ENCODE data around the gene EIF1.

The EIF1 gene

DNA sequence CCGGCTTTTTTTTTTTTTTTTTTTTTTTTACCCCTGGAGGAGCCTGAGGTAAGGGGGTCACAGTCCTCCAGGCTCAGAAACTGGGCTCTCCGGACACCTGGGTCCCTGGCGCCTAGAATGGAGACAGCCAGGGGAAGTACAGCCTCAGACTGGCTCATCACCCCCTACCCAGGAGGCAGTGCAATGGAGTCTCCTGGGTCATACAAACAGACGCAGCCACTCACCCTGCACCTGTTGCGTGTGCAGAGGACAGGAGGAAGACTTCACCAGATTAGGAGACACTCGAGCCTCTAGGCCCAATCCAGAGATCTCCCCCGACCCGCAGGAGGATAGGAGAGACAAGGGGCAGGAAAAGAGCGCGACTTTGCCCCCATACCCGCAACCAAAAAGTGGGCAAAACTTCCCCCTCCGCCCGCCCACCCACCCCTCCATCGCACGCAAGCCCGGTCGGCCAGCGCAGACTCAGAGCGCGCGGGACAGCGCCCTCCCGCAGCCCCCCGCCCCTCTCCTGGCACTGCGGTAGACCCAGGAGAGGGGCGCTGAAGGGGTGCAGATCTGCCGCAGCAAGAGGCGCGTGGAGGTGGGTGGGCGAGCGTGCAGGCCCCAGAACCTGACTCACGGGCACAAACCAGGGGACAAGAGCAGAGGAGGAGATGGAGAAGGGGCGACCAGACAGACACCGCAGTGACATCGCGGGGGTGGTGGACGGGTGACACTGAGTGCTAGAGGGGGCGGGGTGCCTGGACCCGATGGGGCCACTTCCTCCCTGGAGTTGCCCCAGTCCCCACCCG, 44.9 kb downstream of the EIF1 start:
- TF ChIP-seq, protein P1, sequence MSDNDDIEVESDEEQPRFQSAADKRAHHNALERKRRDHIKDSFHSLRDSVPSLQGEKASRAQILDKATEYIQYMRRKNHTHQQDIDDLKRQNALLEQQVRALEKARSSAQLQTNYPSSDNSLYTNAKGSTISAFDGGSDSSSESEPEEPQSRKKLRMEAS (IDR thresholded peaks at IDR 0.05): no peak
- TF ChIP-seq TCF12 (IDR thresholded peaks at IDR 0.05; ENCODE audit: low read depth) (no peak), ZBTB7A (IDR thresholded peaks at IDR 0.05; ENCODE audit: low read depth) (no peak), RAD21 (IDR thresholded peaks at IDR 0.05; ENCODE audit: low read depth) (no peak)

DNA sequence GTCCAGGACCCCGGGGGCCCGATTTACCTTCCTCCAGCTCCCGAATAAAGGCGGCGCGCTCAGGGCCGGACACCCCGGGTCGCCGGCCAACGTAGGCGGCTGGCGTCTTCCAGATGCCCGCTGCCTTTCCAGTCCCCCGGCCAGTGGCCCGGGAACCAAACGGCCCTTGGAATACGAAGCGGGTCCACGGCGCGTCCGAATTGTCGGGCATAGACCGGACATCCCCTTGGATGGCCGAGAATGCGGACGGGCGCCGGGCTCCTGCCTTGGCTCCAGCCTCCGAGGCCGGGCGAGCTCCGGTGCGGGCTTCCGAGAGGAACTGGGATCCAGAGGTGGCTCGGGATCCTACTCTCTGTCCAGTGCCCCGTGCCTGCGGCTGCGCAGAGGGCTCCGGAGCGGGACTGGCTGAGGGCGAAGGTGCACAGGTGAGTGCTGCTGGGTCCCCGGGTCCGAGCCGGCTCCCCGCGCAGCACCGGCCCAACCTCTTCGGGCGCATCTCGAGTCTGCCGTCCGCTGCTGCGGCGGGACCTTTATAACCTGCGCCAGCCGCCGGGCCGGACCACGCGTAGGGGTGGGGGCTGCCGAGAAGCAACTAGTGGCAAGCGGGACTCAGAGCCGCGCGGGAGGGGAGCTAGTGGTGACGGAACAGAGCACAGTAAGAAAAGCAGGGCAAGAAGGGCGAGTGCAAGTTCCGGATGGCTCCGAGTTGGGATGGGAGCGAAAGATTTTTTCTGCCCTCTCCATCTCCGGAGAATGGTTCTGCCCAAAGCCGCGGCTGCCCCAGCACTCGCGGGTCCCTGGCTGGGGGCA, 45.7 kb downstream of the EIF1 start, which contains the start of gene HAP1:
TSS of gene HAP1 (minus strand) at position 505 of the 810 bp plus-strand sequence. CDS start at position 496, 9 bp downstream.
- peak; percentile 89 for TF ChIP-seq TAF1 (IDR thresholded peaks at IDR 0.05; ENCODE audit: low read depth)
- peak; percentile 59; the same call in 1 of the 2 replicates for TF ChIP-seq EP300 (IDR thresholded peaks at IDR 0.05; ENCODE audit: borderline replicate concordance)
- no peak for TF ChIP-seq CEBPB (IDR thresholded peaks at IDR 0.05)
- TF ChIP-seq, protein P2, sequence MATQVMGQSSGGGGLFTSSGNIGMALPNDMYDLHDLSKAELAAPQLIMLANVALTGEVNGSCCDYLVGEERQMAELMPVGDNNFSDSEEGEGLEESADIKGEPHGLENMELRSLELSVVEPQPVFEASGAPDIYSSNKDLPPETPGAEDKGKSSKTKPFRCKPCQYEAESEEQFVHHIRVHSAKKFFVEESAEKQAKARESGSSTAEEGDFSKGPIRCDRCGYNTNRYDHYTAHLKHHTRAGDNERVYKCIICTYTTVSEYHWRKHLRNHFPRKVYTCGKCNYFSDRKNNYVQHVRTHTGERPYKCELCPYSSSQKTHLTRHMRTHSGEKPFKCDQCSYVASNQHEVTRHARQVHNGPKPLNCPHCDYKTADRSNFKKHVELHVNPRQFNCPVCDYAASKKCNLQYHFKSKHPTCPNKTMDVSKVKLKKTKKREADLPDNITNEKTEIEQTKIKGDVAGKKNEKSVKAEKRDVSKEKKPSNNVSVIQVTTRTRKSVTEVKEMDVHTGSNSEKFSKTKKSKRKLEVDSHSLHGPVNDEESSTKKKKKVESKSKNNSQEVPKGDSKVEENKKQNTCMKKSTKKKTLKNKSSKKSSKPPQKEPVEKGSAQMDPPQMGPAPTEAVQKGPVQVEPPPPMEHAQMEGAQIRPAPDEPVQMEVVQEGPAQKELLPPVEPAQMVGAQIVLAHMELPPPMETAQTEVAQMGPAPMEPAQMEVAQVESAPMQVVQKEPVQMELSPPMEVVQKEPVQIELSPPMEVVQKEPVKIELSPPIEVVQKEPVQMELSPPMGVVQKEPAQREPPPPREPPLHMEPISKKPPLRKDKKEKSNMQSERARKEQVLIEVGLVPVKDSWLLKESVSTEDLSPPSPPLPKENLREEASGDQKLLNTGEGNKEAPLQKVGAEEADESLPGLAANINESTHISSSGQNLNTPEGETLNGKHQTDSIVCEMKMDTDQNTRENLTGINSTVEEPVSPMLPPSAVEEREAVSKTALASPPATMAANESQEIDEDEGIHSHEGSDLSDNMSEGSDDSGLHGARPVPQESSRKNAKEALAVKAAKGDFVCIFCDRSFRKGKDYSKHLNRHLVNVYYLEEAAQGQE (IDR thresholded peaks at IDR 0.05; ENCODE audit: low read depth): no peak
- peak; percentile 44 for TF ChIP-seq TCF12 (IDR thresholded peaks at IDR 0.05; ENCODE audit: low read depth)
- TF ChIP-seq NFIC (IDR thresholded peaks at IDR 0.05): no peak

- no peak for TF ChIP-seq NFIC (IDR thresholded peaks at IDR 0.05)
- peak; percentile 74; the same call in 1 of the 2 replicates for TF ChIP-seq ZBTB7A (IDR thresholded peaks at IDR 0.05; ENCODE audit: low read depth)
- TF ChIP-seq, protein P1 (IDR thresholded peaks at IDR 0.05): peak; percentile 45; the same call in 1 of the 2 replicates
These were observed 46.2 kb downstream of the EIF1 start for GRCh38 chr17:41734949-41735313.

DNA sequence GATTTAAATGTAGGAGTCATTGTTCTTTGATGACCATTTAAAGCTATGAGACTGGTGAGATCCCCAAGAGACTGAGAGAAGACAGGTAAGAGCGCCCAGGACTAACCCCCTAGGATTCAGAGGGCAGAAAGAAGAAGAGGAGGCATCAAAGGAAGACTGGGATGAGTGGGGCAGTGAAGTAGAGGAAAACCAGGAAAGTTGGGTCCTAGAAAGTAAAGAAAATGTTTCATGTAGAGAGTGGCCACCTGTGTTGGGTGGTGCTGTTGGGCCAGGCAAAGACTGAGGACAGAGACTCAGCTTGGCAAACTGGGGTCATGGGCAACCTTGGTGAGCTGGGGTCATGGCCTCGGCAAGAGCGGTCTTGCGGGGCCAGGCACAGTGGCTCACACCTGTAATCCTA, 47.1 kb downstream of the EIF1 start:
- no peak for TF ChIP-seq NFIC (IDR thresholded peaks at IDR 0.05)

GRCh38 chr17:41736983-41737679, 48.4 kb downstream of the EIF1 start:
- TF ChIP-seq YY1 (IDR thresholded peaks at IDR 0.05; ENCODE audit: low read depth) (no peak), CEBPB (IDR thresholded peaks at IDR 0.05) (no peak), EGR1 (IDR thresholded peaks at IDR 0.05) (no peak), FOXM1 (IDR thresholded peaks at IDR 0.05; ENCODE audit: borderline replicate concordance, low read depth) (no peak), RAD21 (IDR thresholded peaks at IDR 0.05; ENCODE audit: low read depth) (no peak), EP300 (IDR thresholded peaks at IDR 0.05; ENCODE audit: borderline replicate concordance) (no peak), TAF1 (IDR thresholded peaks at IDR 0.05; ENCODE audit: low read depth) (no peak), NFIC (IDR thresholded peaks at IDR 0.05) (no peak)
- TF ChIP-seq, protein P2 (IDR thresholded peaks at IDR 0.05; ENCODE audit: low read depth): no peak
- TF ChIP-seq, protein P3, sequence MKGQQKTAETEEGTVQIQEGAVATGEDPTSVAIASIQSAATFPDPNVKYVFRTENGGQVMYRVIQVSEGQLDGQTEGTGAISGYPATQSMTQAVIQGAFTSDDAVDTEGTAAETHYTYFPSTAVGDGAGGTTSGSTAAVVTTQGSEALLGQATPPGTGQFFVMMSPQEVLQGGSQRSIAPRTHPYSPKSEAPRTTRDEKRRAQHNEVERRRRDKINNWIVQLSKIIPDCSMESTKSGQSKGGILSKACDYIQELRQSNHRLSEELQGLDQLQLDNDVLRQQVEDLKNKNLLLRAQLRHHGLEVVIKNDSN (IDR thresholded peaks at IDR 0.05): no peak
- TF ChIP-seq, protein P1 (IDR thresholded peaks at IDR 0.05): no peak

- TF ChIP-seq EGR1 (IDR thresholded peaks at IDR 0.05) (no peak), FOXM1 (IDR thresholded peaks at IDR 0.05; ENCODE audit: borderline replicate concordance, low read depth) (no peak), EP300 (IDR thresholded peaks at IDR 0.05; ENCODE audit: borderline replicate concordance) (no peak), TEAD4 (IDR thresholded peaks at IDR 0.05) (no peak), ZBTB7A (IDR thresholded peaks at IDR 0.05; ENCODE audit: low read depth) (no peak), YY1 (IDR thresholded peaks at IDR 0.05; ENCODE audit: low read depth) (no peak), NFIC (IDR thresholded peaks at IDR 0.05) (no peak), CREB1 (IDR thresholded peaks at IDR 0.05; ENCODE audit: low read depth) (no peak), CEBPB (IDR thresholded peaks at IDR 0.05) (no peak), TAF1 (IDR thresholded peaks at IDR 0.05; ENCODE audit: low read depth) (no peak), RAD21 (IDR thresholded peaks at IDR 0.05; ENCODE audit: low read depth) (no peak), TCF12 (IDR thresholded peaks at IDR 0.05; ENCODE audit: low read depth) (no peak)
- TF ChIP-seq, protein P1 (IDR thresholded peaks at IDR 0.05): no peak
- TF ChIP-seq, protein P2 (IDR thresholded peaks at IDR 0.05; ENCODE audit: low read depth): no peak
- TF ChIP-seq, protein P3 (IDR thresholded peaks at IDR 0.05): no peak
These were observed 49.0 kb downstream of the EIF1 start for GRCh38 chr17:41737680-41738023.

All from Ishikawa (cell line).